SW 1271 (cell line): ENCODE measurements around the gene GRM7.

Source experiments
- DNase-seq, 2 experiments: peaks; one replicate each; lab custom pipeline; 2025; lab: John Stamatoyannopoulos, UW

Gene GRM7

DNA sequence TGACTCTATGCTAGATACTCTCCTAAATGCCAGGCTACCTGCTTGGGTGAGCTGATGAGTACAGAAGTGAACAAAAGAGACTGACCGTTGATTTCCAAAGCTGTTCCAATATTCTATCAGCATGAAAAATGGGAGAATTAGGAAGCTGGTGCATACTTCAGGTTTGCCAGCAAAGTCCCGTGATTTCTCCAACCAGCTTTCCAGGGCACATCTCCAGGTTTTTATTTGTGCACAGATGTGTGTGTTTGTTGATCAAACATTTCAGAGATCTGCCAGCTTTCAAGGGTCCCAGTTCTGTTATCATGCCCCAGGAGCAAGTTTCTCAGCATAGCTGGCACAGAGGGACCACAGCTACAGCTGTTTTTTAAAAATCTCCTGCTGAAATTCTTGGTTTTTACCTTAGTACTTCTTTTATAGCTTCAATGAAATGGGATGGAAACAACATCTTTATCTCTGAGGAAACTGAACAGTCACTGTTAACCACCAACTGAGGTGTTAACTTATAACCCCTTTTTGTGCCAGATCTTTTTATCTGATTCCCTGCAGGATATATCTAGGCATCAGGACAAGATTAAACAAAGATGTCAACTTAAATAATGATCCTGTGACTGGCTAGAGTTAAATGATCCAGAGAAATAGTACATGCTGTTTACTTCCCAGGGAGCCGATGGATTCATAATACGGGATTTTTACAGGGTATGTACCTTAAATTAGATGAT is 380.8 kb downstream of the GRM7 start:
- no peak for DNase-seq

DNA sequence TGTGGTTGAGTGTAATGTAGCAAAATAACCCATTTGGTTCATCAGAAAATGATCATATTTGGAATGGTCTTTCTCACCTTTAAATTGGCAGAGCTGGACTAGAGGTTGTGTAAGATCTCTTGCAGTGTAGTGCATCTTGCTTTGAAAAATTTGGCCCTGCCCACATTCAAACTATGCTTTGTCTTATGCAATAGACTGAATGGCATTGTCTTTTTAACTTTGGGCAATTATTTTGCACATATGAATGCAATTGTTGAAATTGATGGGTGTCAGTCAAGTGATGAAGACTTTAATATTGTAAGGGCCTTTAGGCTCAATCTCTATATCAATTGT is 381.4 kb downstream of the GRM7 start:
- DNase-seq: no peak

DNA sequence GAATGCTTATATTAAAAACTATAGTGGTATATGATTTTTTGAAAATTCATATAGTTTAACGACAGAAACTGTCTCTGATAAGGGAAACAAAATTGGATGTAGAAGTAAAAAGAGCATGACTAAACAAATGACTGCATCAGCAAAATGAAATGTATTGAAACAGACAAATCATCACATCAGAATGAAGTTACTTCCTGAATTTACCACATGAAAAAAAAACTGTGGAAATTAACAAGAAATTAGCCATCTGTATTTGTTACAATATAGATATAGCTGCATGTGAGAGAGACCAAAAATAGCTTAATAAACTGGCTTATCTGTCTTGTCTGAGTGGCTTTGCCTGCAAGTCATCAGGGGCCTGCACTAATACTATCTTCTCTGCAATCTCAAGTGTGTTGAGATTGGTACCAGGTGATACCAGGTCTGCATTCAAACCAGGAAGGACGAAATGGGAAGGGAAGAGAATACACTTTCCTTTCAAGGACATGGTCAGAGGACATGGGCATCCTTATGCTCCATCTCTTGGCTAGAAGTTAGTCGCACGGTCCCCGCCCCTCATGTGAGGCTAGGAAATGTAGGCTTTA is 388.7 kb downstream of the GRM7 start:
- DNase-seq: no peak

DNA sequence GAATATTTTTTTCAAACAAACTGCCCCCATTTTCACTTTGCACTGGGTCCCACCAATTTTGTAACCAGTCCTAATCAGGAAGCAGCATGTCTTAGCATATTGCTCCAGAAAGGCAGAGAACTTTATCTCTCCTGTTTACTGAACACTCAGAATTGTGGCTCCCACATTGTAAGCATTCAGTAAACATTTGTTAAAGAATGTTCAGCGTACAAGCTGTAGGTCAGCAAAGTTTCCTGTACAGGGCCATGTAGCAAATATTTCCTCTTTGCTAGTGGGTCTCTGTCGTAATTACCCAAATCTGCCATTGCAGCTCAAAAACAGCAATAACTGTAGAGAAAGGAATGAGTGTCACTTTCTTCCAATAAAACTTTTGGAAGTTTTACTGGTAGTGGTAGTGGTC is 393.3 kb downstream of the GRM7 start:
- DNase-seq: no peak

DNA sequence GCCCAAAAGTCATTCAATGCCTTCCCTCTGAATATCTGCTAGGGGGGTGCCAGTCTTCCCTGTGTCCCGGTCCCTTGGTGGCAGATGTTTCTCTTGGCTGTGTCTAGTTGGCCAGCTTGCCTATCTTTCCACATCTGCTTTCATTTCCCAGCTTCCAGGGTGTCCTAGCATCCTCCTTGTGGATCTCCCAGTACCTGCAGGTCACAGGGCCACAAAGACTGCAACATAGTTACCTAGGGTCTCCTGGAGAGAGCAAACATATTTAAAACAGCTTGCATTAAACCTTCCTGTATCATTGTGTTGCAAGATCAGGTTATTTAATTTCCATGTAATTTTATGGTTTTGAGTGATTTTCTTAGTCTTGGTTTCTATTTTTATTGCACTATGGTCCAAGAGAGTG is 400.1 kb downstream of the GRM7 start:
- DNase-seq: no peak

DNA sequence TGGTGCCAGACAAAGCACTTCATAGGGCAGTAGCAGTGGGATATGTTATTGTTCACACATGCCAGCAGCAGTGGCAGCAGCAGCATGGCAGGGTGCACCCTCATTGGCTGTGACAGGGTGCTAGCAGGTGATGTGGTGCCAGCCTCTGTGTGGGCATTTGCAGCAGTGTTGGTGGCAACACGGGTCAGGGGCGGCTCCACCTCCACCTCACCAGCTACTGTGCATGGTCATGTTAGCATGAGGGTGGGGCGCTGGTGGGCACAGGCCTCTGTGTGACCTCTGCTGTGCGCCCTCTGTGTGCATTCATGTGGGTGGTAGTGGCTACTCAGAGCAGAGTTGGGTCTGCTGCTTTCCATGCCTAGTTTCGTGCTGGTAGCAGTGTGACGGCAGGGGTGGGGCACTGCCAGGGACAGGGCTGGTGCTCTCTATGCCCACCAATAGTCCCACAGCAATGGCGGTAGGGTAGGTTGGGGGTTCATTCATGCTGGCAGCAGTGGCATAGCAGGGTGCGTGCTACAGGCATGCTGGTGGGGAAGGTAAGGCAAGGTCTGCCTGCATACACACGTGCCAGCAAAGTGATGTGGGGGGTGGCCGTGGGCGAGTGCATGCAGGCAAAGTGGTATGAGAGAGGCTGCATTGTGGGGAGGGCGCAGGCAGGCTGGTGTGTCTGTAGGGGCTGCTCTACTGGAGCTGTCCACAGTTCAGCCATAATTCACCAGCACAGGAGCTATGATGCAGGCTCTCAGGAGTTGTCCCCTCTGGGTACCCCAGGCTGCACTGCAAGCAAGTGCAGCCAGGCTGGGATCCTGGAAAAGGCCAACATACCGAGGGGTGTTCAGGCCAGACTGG is 402.7 kb downstream of the GRM7 start:
- DNase-seq: no peak

DNA sequence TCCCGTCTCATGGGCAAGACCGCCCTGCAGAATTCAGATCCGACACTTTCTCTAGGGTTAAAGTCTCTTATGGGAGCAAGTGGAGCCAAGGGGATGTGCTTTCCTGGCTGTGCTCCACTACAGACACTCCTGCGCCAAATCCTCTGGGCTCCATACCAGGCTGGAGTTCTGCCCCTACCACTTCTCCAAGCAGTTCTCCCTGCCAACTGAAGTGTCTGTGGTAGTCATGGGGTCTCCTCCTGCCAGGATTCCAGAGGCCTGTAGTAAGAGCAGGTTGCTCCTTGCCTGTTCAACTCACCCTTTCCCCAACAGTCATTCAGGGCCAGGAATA is 403.2 kb downstream of the GRM7 start:
- no peak for DNase-seq

DNA sequence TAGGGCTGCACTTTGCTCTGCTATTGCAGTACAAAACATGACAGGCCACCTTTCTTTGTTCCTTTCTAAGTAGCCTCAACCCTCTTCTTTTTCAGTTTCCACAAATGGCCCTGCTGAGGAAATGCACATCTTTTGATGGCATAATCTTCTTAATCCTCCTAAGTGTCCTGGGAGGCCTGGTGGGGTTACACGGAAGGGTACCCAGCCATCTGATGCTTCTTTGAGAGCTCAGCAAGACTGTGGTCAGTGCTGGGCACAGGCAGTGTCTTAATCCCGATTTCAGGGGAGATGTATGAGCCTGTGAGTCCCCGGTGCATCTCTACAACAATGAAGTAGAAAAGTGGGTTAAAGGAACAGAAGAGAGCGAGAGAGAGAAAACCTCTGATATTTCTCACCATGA is 404.8 kb downstream of the GRM7 start:
- no peak for DNase-seq

DNA sequence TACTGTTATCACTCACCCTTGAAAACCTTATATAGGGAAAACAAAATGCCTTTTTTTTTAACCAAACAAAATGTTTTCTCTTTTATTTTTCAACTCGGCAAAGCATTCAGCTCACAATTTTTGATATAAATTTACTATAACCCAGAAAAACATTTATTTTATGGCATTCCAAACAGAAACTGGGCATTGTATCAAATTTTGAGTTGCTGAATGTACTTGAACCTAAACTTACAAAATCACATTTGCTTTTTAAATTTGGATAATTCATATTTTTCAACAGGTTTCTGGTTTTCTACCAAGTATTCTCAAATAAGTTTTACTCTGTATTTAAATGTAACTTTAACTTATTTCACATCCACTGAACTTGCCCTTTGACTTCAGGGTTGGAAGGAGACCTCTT is 405.6 kb downstream of the GRM7 start:
- no peak for DNase-seq

DNA sequence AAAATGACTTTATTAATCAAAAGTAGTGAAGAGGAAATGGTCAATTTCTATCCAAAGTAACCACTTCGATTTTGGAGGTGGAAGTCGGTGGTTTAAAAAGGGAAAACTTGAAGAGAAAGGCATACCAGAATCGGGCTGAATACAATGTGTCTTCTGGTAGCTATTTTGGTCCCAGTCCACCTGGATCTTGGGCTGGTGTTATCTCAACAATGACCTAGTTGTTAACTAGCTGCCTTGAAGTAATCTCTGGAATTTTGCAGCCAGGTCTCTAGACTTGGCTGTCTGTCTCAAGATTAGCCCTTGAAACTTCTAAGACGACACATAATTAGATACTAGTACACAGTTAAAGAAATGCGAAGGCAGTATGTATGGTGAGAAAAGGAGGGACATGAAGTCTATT is 409.8 kb downstream of the GRM7 start:
- DNase-seq: no peak

DNA sequence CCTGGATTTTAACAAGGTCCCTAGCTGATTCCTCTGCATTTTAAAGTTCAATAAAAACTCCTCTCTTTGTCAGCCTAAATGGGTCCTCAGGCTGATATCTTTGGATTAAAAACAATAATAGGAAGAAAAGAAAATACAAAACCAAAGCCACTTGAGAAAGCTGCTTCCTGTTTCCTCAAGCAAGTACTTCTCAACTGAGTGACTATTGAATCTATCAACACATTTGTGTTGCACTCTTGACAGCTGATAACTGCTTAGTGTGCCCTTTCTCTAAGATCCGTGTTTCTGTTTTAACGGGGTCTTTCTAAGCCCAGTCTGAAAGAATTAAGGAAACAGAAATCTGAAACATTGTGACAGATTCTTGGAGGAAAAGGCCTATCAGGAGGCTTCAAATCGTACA is 410.7 kb downstream of the GRM7 start:
- no peak for DNase-seq

DNA sequence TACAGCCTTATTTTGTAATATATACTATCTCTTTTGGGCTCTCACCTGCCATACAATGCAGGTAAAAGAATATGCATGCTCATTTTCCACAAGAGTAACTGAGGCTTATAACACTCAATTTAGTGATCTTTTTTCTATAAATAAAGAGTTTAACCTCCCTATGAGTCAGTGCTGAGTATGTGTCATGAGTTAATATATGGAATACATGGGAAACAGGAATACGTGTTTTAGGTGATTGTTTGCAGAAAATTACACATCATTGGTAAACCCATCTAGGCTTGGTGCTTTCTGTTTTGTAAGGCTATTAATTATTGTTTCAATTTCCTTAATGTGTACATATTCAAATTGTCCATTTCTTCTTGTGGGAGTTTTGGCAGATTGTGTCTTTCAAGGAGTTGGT is 411.3 kb downstream of the GRM7 start:
- no peak for DNase-seq

DNA sequence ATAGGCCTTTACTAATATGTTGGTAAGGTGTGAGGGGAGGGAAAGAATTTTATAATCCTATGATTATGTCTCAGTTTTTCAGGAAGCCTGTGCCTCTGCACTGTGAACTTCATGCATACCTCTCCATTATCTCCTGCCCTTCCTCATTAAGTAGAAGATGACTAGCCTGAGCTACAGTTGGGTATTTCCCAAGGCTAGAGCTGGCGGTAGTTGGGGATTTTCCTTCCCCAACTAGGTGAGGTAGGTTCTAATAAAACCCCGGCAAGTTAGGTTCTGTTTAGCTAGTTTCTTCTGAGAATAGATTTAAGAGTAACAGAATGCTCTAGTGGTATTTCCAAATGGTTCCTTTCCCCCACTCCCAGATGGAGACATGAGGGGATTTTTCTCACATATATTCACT is 414.5 kb downstream of the GRM7 start:
- no peak for DNase-seq

DNA sequence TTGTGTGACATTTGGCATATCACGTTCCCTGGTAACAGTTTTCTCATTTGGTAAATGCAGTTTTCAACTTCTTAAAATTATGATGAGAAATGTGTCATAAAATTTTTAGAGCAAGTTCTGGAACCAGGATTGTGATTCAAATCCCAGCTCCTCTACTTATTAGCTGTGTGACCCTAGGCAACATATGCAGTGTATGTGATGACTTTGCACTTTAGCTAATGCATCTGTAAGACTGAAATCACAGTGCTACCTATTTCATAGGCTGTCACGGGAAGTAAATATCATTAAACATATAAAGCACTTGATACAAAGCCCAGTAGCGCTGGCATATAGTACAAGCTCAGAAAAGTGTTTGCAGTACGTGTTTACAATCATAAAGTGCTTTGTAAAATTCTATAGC is 419.4 kb downstream of the GRM7 start:
- DNase-seq: no peak

DNA sequence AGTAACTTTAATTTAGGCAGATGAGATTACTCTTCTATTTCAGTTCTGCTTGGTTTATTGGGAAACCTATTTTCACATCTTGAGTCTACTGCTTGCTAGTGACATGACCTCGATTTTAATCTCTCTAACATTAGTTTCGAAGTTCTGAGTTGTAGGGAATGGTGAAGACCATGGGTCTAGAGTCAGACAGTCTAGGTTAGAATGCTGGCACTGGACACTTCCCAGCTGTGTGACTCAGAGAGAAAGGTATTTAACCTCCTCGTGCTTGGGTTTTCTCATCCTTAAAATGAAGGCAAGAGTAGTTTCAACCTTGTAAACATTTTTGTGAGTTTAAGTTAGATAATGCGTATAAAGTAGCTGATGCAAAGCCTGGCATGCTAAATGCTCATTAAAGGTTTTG is 422.1 kb downstream of the GRM7 start:
- DNase-seq: no peak

DNA sequence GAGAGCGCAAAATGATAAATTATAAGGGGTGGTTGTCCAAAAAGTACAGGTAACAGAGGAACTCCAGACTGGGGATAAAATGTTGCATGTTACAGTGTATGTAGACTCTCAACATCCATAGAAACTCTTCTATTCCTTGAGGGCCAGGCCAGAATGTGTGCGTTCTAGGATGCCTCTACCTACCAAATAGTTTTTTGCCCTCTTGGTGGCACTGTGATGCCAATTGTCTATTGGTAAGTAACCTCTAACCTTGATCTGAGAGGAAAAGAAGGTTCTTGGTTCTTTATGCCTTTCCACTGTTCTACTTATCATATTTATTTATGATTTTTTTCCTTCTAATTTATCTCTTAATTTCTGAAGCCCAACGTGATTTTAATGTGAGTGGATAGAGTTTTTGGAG is 424.6 kb downstream of the GRM7 start:
- no peak for DNase-seq

DNA sequence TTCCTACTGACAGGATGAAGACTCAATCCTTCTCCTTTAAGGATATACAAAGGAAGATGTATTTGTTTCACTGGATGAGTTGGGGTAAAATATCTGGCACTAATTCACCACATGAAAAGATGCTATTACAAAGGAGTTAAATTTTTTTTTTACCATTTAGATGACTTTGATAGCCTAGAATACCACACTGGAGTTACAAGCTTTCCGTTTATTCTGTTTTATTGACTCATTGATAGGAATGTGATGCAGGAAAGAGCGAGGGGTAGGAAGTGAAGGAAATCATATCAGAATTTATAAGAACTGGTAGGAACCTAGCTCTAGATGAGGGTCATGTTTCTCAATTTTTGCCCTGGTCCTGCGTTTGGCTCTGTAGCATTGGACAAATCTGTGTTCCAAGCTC is 427.2 kb downstream of the GRM7 start:
- DNase-seq: no peak

DNA sequence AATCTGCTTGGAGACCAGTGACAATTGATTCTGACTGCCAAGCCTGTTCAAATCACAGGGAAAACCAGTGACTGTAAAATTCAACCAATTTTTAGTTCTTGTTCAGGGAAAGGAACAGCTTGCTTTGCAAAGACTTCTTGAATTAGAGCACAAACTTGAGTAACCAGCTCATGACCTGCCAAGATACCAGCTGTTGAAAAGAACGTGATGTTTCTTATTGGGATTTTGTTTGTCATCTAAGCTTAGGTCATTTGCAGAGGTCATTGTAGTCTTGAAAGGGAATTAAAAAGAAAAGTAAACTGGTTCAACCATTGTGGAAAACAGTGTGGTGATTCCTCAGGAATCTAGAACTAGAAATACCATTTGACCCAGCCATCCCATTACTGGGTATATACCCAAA is 428.2 kb downstream of the GRM7 start:
- no peak for DNase-seq

DNA sequence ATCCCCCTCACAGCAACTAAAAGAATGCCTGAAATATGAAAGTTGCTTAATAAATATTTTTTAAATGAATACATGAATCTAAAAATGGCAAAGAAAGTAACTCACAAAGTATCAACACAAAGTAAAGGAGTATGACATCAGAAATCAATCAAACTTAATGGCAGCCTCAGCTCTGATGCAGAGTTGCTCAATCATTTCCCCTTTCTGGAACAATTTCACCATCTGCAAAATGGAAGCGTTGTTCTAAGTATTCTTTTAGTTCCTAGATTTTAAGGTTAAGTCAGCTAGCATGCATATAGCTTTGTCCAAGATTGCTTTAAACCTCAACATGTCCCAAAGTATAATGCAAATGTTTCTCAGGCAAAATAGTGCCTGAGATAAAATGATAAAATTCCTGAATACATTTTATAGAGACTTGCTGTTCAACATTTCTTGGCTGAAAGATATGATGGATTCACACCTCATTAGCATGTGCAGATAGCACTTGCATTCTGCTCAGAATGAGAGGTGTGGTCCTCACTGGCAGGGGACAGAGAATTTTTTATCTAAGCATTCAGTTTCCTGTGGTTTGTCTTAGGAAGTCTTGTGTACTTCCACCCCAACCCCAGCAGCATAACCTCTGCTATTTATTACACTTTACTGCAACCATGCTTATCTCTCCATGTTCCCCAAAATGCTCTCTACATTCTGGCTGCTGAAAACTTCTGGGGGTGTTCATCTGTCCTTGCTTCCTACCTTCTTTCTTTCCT is 429.3 kb downstream of the GRM7 start:
- DNase-seq: no peak

DNA sequence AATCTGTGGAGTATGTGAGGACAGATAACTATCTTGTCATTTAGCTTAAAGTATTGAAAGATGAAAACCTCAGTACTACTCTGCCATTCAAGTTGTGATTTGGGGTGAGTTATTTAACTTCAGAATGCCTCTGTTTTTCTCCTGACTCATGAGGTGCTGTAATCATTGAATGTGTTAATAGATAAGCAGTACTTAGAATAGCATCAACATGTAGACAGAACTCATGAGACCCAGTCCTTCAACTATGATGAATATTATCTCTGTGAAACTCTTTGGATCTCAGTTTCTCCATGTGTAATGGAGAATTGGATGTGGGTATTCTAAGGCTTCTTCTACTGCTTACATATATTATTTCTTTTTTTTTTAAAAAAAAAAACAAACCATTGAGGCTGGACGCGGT is 431.4 kb downstream of the GRM7 start:
- no peak for DNase-seq

DNA sequence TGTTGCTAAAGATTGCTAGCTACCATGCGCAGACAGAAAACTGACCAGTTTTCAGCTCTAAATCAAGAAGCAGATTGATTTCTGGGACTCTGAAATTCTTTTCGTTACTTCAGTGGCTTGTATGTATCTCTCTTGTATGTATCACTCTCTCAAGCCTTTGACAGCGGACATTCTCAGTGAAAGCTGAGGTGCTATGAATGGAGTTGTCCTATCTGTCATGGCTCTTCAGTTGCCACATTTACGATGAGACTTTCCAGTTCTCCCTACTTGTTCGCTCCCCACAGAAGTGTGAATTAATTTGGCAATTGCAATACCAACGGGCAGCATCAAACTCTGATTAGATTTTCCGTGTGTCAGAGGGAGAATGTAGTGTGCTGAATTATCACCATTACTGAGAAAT is 432.4 kb downstream of the GRM7 start:
- DNase-seq: no peak

DNA sequence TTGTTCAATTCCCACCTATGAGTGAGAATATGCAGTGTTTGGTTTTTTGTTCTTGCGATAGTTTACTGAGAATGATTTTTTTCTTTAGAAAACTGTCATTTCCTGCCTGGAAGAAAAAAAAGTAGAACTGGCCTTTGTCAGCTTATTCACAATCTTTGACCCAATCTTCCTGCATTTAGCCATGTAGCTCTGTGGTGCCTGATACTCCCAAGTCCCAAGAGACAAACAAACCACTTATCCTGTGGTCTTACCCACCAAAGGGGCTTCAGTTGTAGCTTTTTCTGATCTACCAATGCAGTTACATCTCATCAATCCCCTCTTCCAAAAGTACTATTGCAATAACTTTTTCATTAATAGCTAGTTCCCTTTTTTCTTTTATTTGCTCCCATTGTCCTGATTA is 444.6 kb downstream of the GRM7 start:
- no peak for DNase-seq

DNA sequence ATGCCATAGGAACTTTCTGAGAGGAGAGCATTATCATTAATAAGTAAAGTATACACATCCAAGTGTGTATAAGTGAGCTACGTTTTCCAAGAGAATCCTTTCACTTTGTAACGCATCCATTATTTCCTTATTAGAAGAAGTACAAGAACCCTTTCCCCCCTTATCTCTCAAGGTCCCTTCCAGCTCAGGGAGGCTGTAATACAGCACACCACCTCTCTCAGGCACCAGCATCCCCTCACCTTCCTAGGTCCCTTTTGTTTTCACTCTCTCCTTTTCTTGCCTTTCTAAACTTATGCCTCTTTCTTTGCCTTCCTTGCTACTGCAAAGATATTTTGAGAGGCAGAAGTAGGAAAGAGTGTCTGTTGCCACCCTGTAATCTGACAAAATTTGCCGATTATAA is 446.0 kb downstream of the GRM7 start:
- DNase-seq: no peak
